Measurements from ENCODE around the gene TCEANC.
"Not testable (repeated sequence)": the region's sequence is repeated elsewhere in the genome, so short reads cannot be mapped to it uniquely, and the experiment has no call there.

TCEANC gene

DNA sequence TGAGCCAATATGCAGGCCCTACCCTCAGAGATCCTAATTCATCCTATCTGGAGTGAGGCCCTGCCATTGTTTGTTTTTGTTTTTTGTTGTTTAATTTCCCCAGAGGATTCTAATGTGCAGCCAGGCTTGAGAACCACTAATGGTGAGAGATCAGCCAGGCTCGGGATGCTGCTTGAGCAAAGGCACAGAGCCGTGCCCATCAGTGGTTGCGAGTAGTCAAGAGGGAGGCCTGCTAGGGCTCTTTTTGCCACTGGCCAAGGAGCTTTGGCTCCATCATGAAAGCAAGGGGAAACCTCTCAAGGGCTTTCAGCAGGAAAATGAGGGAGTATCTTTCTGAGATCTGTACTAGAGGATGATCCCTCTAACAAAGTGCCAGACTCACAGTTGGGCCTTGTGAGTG is 2.7 kb downstream of the TCEANC start:
- Histone ChIP-seq H3K9ac (ENCODE audit: low read length in 2 of 2) (no peak overlapping the region), H3K9me3 (ENCODE audit: control insufficient read depth in 2 of 2, low read length in 2 of 2) (no peaks in the 10 kb centered on the region), H3K36me3 (ENCODE audit: control insufficient read depth in 2 of 2, insufficient read depth in 2 of 2, low read length in 2 of 2) (no peaks in the 10 kb centered on the region), H3K27me3 (ENCODE audit: control insufficient read depth in 1 of 2, insufficient read depth in 2 of 2, low read length in 2 of 2) (no peaks in the 10 kb centered on the region), H3K4me3 (ENCODE audit: low read length in 2 of 2) (no peak overlapping the region), H3K27ac (ENCODE audit: low read length) (no peak overlapping the region), H3K4me1 (ENCODE audit: control insufficient read depth, insufficient read depth, low read length) (peaks cover 19% of the 10 kb centered on the region)

GRCh38 chrX:13658602-13659001 is 5.7 kb downstream of the TCEANC start:
- no peaks in the 10 kb centered on the region for H3K27me3 ChIP-seq (ENCODE audit: control insufficient read depth in 1 of 2, insufficient read depth in 2 of 2, low read length in 2 of 2)
- H3K4me1 ChIP-seq (ENCODE audit: control insufficient read depth, insufficient read depth, low read length) = peaks cover 8% of the 10 kb centered on the region
- H3K9me3 ChIP-seq (ENCODE audit: control insufficient read depth in 2 of 2, low read length in 2 of 2) = no peaks in the 10 kb centered on the region
- H3K27ac ChIP-seq (ENCODE audit: low read length) = no peak overlapping the region
- H3K36me3 ChIP-seq (ENCODE audit: control insufficient read depth in 2 of 2, insufficient read depth in 2 of 2, low read length in 2 of 2) = no peaks in the 10 kb centered on the region
- peak overlapping the region in 1 of 2 donors; percentile 38 for H3K9ac ChIP-seq (ENCODE audit: low read length in 2 of 2)
- no peak overlapping the region for H3K4me3 ChIP-seq (ENCODE audit: low read length in 2 of 2)

- Histone ChIP-seq H3K36me3 (ENCODE audit: control insufficient read depth in 2 of 2, insufficient read depth in 2 of 2, low read length in 2 of 2) (no peaks in the 10 kb centered on the region), H3K27me3 (ENCODE audit: control insufficient read depth in 1 of 2, insufficient read depth in 2 of 2, low read length in 2 of 2) (no peaks in the 10 kb centered on the region), H3K4me1 (ENCODE audit: control insufficient read depth, insufficient read depth, low read length) (peaks cover 7% of the 10 kb centered on the region), H3K4me3 (ENCODE audit: low read length in 2 of 2) (no peak overlapping the region), H3K9me3 (ENCODE audit: control insufficient read depth in 2 of 2, low read length in 2 of 2) (no peaks in the 10 kb centered on the region), H3K9ac (ENCODE audit: low read length in 2 of 2) (peak overlapping the region in 1 of 2 donors; percentile 38), H3K27ac (ENCODE audit: low read length) (peak overlapping the region; percentile 1)
These were observed 6.1 kb downstream of the TCEANC start for GRCh38 chrX:13659063-13659462.

DNA sequence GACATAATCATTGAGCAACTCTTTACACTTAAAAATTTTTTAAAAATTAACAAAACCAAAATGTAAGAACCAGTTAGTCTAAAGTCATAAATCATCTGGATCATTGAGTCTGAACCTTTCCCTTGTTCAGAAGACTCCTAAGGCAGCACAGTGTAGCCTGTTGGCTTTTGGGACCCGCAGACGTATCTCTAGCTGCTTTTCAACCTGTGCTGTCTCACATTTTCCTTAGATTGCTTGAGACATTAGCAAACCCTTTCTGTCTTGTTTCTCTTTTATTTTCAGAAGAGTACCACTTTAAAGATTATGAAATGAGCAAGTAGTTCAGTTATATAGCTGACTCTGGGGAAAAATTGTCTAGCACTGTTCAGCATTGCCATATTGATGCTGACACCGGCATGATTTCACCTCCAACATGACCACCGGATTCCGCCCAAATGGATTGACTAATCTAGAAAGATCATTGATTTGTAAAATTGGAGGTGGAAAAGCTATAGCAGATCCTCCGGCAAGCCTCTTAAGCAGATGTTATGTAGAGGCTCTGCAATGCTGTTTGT is 8.9 kb downstream of the TCEANC start:
- H3K36me3 ChIP-seq (ENCODE audit: control insufficient read depth in 2 of 2, insufficient read depth in 2 of 2, low read length in 2 of 2) = no peaks in the 10 kb centered on the region
- no peaks in the 10 kb centered on the region for H3K9me3 ChIP-seq (ENCODE audit: control insufficient read depth in 2 of 2, low read length in 2 of 2)
- peak overlapping the region; percentile 30 to 61 for H3K9ac ChIP-seq (ENCODE audit: low read length in 2 of 2)
- peak overlapping the region; percentile 53 for H3K27ac ChIP-seq (ENCODE audit: low read length)
- no peaks in the 10 kb centered on the region for H3K27me3 ChIP-seq (ENCODE audit: control insufficient read depth in 1 of 2, insufficient read depth in 2 of 2, low read length in 2 of 2)
- H3K4me3 ChIP-seq (ENCODE audit: low read length in 2 of 2) = peak overlapping the region; percentile 48 to 59
- H3K4me1 ChIP-seq (ENCODE audit: control insufficient read depth, insufficient read depth, low read length) = peaks cover 3% of the 10 kb centered on the region

DNA sequence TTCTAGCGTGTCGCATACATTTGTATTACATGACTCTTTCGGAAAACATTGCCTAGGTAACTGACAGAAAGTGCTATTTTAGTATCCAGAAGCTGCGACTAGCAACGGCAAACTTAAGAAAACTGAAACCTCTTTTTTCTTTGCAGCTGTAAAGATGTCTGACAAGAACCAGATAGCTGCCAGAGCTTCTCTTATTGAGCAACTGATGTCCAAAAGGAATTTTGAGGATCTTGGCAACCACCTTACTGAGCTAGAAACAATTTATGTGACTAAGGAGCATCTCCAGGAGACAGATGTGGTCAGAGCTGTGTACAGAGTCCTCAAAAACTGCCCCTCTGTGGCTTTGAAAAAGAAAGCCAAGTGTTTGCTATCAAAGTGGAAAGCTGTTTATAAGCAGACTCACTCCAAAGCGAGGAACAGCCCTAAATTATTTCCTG is 9.4 kb downstream of the TCEANC start:
- peak overlapping the region; percentile 48 to 59 for H3K4me3 ChIP-seq (ENCODE audit: low read length in 2 of 2)

DNA sequence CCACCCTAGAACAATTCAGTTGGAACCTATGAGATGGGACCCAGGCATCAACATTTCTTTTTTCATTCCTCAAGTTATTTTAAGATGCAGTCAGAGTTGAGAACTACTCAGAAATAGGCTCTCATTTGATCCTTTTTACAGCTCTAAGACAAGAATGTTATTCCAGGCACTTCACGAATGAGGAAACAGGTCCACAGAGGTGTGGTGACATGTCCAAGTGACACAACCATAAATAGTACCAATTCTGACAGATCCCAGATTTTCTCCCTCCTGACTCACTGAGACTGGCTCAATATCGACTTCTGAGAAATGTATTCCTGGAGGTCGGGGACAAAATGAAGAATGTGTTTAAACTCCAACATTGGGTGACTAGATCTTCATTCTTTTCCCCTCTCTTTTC is 11.1 kb downstream of the TCEANC start:
- Histone ChIP-seq H3K4me3 (ENCODE audit: low read length in 2 of 2) (no peak overlapping the region), H3K27me3 (ENCODE audit: control insufficient read depth in 1 of 2, insufficient read depth in 2 of 2, low read length in 2 of 2) (no peaks in the 10 kb centered on the region), H3K9ac (ENCODE audit: low read length in 2 of 2) (no peak overlapping the region), H3K9me3 (ENCODE audit: control insufficient read depth in 2 of 2, low read length in 2 of 2) (no peaks in the 10 kb centered on the region), H3K36me3 (ENCODE audit: control insufficient read depth in 2 of 2, insufficient read depth in 2 of 2, low read length in 2 of 2) (no peaks in the 10 kb centered on the region), H3K27ac (ENCODE audit: low read length) (no peak overlapping the region), H3K4me1 (ENCODE audit: control insufficient read depth, insufficient read depth, low read length) (peaks cover 3% of the 10 kb centered on the region)

More for the DNA sequence above, 9.4 kb downstream of the TCEANC start:
- H3K27me3 ChIP-seq (ENCODE audit: control insufficient read depth in 1 of 2, insufficient read depth in 2 of 2, low read length in 2 of 2) = no peaks in the 10 kb centered on the region
- H3K4me1 ChIP-seq (ENCODE audit: control insufficient read depth, insufficient read depth, low read length) = peaks cover 3% of the 10 kb centered on the region
- H3K9me3 ChIP-seq (ENCODE audit: control insufficient read depth in 2 of 2, low read length in 2 of 2) = no peaks in the 10 kb centered on the region
- peak overlapping the region; percentile 30 to 61 for H3K9ac ChIP-seq (ENCODE audit: low read length in 2 of 2)
- peak overlapping the region; percentile 53 for H3K27ac ChIP-seq (ENCODE audit: low read length)
- no peaks in the 10 kb centered on the region for H3K36me3 ChIP-seq (ENCODE audit: control insufficient read depth in 2 of 2, insufficient read depth in 2 of 2, low read length in 2 of 2)

DNA sequence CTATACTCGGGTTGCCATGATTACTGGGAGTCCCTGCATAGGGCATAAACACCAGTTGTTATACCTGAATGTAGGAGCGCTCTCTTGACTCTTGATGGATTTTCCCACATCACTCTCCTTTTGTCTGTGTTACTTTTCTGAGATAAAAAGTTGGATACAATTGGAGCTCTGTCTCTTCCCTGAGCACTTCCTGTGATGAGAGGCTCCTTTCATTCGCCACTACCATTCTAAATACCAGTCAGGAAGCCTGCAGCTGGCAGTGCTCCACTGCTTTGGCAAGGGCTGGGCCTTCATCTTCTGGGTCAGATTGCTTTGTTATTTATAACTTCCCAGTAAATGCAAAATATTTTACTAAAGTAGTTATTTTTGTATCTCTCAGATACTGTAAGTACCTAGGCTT is 13.9 kb downstream of the TCEANC start:
- Histone ChIP-seq H3K9me3 (ENCODE audit: control insufficient read depth in 2 of 2, low read length in 2 of 2) (no peaks in the 10 kb centered on the region), H3K27me3 (ENCODE audit: control insufficient read depth in 1 of 2, insufficient read depth in 2 of 2, low read length in 2 of 2) (peaks cover 0 to 4% of the 10 kb centered on the region in 2 donors), H3K9ac (ENCODE audit: low read length in 2 of 2) (no peak overlapping the region), H3K4me3 (ENCODE audit: low read length in 2 of 2) (no peak overlapping the region), H3K4me1 (ENCODE audit: control insufficient read depth, insufficient read depth, low read length) (peaks cover 3% of the 10 kb centered on the region), H3K36me3 (ENCODE audit: control insufficient read depth in 2 of 2, insufficient read depth in 2 of 2, low read length in 2 of 2) (no peaks in the 10 kb centered on the region), H3K27ac (ENCODE audit: low read length) (no peak overlapping the region)

GRCh38 chrX:13667919-13668318 is 15.0 kb downstream of the TCEANC start:
- peaks cover 0 to 4% of the 10 kb centered on the region in 2 donors for H3K27me3 ChIP-seq (ENCODE audit: control insufficient read depth in 1 of 2, insufficient read depth in 2 of 2, low read length in 2 of 2)
- no peak overlapping the region for H3K4me3 ChIP-seq (ENCODE audit: low read length in 2 of 2)
- H3K4me1 ChIP-seq (ENCODE audit: control insufficient read depth, insufficient read depth, low read length) = peaks cover 3% of the 10 kb centered on the region
- no peaks in the 10 kb centered on the region for H3K9me3 ChIP-seq (ENCODE audit: control insufficient read depth in 2 of 2, low read length in 2 of 2)
- H3K9ac ChIP-seq (ENCODE audit: low read length in 2 of 2) = no peak overlapping the region
- H3K36me3 ChIP-seq (ENCODE audit: control insufficient read depth in 2 of 2, insufficient read depth in 2 of 2, low read length in 2 of 2) = no peaks in the 10 kb centered on the region
- no peak overlapping the region for H3K27ac ChIP-seq (ENCODE audit: low read length)

GRCh38 chrX:13669246-13669737 is 16.4 kb downstream of the TCEANC start:
- H3K36me3 ChIP-seq (ENCODE audit: control insufficient read depth in 2 of 2, insufficient read depth in 2 of 2, low read length in 2 of 2) = no peaks in the 10 kb centered on the region
- H3K27me3 ChIP-seq (ENCODE audit: control insufficient read depth in 1 of 2, insufficient read depth in 2 of 2, low read length in 2 of 2) = peaks cover 0 to 6% of the 10 kb centered on the region in 2 donors
- no peaks in the 10 kb centered on the region for H3K9me3 ChIP-seq (ENCODE audit: control insufficient read depth in 2 of 2, low read length in 2 of 2)
- peak overlapping the region in 1 of 2 donors; percentile 54 for H3K4me3 ChIP-seq (ENCODE audit: low read length in 2 of 2)
- no peak overlapping the region for H3K27ac ChIP-seq (ENCODE audit: low read length)
- H3K9ac ChIP-seq (ENCODE audit: low read length in 2 of 2) = no peak overlapping the region
- H3K4me1 ChIP-seq (ENCODE audit: control insufficient read depth, insufficient read depth, low read length) = peaks cover 3% of the 10 kb centered on the region

- not testable (repeated sequence) for H3K27ac ChIP-seq (ENCODE audit: low read length); H3K27me3 ChIP-seq (ENCODE audit: control insufficient read depth in 1 of 2, insufficient read depth in 2 of 2, low read length in 2 of 2); H3K4me1 ChIP-seq (ENCODE audit: control insufficient read depth, insufficient read depth, low read length); H3K36me3 ChIP-seq (ENCODE audit: control insufficient read depth in 2 of 2, insufficient read depth in 2 of 2, low read length in 2 of 2); H3K9me3 ChIP-seq (ENCODE audit: control insufficient read depth in 2 of 2, low read length in 2 of 2); H3K4me3 ChIP-seq (ENCODE audit: low read length in 2 of 2); H3K9ac ChIP-seq (ENCODE audit: low read length in 2 of 2)
These were observed 16.8 kb downstream of the TCEANC start for GRCh38 chrX:13669755-13670154.

- no peaks in the 10 kb centered on the region for H3K36me3 ChIP-seq (ENCODE audit: control insufficient read depth in 2 of 2, insufficient read depth in 2 of 2, low read length in 2 of 2)
- peaks cover 3% of the 10 kb centered on the region for H3K4me1 ChIP-seq (ENCODE audit: control insufficient read depth, insufficient read depth, low read length)
- H3K27me3 ChIP-seq (ENCODE audit: control insufficient read depth in 1 of 2, insufficient read depth in 2 of 2, low read length in 2 of 2) = peaks cover 0 to 6% of the 10 kb centered on the region in 2 donors
- no peaks in the 10 kb centered on the region for H3K9me3 ChIP-seq (ENCODE audit: control insufficient read depth in 2 of 2, low read length in 2 of 2)
- H3K27ac ChIP-seq (ENCODE audit: low read length) = no peak overlapping the region
- no peak overlapping the region for H3K4me3 ChIP-seq (ENCODE audit: low read length in 2 of 2)
- no peak overlapping the region for H3K9ac ChIP-seq (ENCODE audit: low read length in 2 of 2)
These were observed 17.3 kb downstream of the TCEANC start for GRCh38 chrX:13670197-13670596.
